ENCODE data around the gene LENG1.

The LENG1 gene

GRCh38 chr19:54160182-54160811 is 776 bp upstream of the LENG1 start:
- no peak for DNase-seq (ENCODE audit: extremely low read depth, low read depth)
- TF ChIP-seq, protein P1, sequence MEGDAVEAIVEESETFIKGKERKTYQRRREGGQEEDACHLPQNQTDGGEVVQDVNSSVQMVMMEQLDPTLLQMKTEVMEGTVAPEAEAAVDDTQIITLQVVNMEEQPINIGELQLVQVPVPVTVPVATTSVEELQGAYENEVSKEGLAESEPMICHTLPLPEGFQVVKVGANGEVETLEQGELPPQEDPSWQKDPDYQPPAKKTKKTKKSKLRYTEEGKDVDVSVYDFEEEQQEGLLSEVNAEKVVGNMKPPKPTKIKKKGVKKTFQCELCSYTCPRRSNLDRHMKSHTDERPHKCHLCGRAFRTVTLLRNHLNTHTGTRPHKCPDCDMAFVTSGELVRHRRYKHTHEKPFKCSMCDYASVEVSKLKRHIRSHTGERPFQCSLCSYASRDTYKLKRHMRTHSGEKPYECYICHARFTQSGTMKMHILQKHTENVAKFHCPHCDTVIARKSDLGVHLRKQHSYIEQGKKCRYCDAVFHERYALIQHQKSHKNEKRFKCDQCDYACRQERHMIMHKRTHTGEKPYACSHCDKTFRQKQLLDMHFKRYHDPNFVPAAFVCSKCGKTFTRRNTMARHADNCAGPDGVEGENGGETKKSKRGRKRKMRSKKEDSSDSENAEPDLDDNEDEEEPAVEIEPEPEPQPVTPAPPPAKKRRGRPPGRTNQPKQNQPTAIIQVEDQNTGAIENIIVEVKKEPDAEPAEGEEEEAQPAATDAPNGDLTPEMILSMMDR (IDR thresholded peaks at IDR 0.05; ENCODE audit: low read depth, low read length), result no peak

- TF ChIP-seq, protein P1 (IDR thresholded peaks at IDR 0.05; ENCODE audit: low read depth, low read length), result no peak
- DNase-seq (ENCODE audit: extremely low read depth, low read depth), result no peak
These were observed 639 bp downstream of the LENG1 start for GRCh38 chr19:54158812-54159351.

DNA sequence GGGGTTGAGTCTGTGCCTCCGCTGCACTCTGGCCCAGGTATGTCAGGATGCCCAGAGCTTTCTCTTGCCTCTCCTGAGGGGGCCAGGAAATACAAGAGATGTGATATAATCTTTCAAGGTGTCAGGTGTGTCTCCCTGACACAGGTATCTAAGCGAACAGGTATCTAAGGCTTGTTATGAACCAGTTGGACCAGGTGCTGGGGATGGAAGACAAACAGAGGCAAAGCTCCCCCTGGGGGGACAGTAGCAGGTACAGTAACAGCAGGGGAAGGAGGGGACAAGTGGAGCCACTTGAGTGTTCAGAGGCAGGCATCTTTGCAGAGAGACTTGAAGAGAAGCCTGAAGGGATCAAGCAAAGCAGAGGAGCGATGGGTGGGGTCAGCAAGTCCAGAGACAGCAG is 2.6 kb downstream of the LENG1 start:
- DNase-seq (ENCODE audit: extremely low read depth, low read depth), result no peak
- TF ChIP-seq, protein P1 (IDR thresholded peaks at IDR 0.05; ENCODE audit: low read depth, low read length), result no peak

- no peak for DNase-seq (ENCODE audit: extremely low read depth, low read depth)
- TF ChIP-seq, protein P1 (IDR thresholded peaks at IDR 0.05; ENCODE audit: low read depth, low read length), result no peak
These were observed 3.0 kb downstream of the LENG1 start for GRCh38 chr19:54156490-54156889.

DNA sequence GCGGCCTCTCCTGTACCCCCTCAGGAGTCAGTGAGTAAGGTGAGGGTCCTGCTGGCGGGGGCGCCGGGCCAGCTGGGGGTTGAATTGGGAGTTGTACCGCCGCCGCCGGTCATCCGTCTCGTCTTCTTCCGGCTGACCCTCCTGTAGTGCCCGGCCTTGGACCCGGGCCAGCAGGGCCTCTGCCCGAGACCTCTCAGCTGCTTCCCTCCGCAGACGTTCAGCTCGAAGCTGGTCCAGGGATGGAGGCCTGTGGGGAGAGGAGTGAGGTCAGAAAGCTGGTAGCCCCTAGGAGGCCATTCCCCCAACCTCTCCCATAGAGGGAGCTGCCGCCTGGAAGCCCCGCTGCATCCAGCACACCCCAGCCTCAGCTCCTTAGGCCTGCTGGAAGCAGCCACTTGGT is 3.8 kb downstream of the LENG1 start:
- DNase-seq (ENCODE audit: extremely low read depth, low read depth), result no peak
- TF ChIP-seq, protein P1 (IDR thresholded peaks at IDR 0.05; ENCODE audit: low read depth, low read length), result no peak

- TF ChIP-seq, protein P1 (IDR thresholded peaks at IDR 0.05; ENCODE audit: low read depth, low read length), result no peak
- DNase-seq (ENCODE audit: extremely low read depth, low read depth), result no peak
These were observed 4.7 kb downstream of the LENG1 start for GRCh38 chr19:54154603-54155345.

- TF ChIP-seq, protein P1 (IDR thresholded peaks at IDR 0.05; ENCODE audit: low read depth, low read length), result no peak
- DNase-seq (ENCODE audit: extremely low read depth, low read depth), result no peak
These were observed 5.7 kb downstream of the LENG1 start for GRCh38 chr19:54153731-54154326.
